Measurements from ENCODE around the gene BTBD8.

The BTBD8 gene

GRCh38 chr1:92094090-92094489 is 13.9 kb downstream of the BTBD8 start:
- Histone ChIP-seq H3K9me3 (ENCODE audit: control insufficient read depth, low read length) (no peaks in the 10 kb centered on the region), H3K9ac (ENCODE audit: low read length) (no peak overlapping the region), H3K4me3 (ENCODE audit: low read length) (no peak overlapping the region), H3K27me3 (replicated peaks; ENCODE audit: control insufficient read depth, insufficient read depth, low read length) (no peaks in the 10 kb centered on the region), H3K36me3 (ENCODE audit: control insufficient read depth, insufficient read depth, low read length, severe bottlenecking) (no peaks in the 10 kb centered on the region), H3K4me1 (ENCODE audit: control insufficient read depth, insufficient read depth, low read length) (peaks cover 3% of the 10 kb centered on the region)
- DNase-seq (ENCODE audit: low read depth): no peak

DNA sequence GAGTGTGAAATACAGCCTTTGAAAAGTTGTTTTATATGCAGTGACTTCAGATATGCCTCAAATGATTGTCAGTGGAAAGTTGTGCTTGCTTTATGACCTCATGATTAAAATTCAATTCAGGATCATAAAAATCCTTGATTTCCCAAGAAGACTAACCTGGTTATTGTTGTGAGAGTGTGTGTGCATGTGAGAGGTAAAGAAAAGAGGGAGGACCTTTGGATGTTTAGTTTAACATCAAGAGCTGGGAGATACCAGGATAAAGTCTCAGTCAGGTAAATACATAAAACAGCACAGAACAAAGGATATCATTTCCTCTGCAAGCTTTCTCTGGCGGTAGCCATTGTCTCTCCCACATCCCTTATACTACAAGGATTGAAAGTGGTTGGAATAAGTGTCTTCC is 14.4 kb downstream of the BTBD8 start:
- DNase-seq (ENCODE audit: low read depth): no peak
- Histone ChIP-seq H3K27me3 (replicated peaks; ENCODE audit: control insufficient read depth, insufficient read depth, low read length) (no peaks in the 10 kb centered on the region), H3K36me3 (ENCODE audit: control insufficient read depth, insufficient read depth, low read length, severe bottlenecking) (no peaks in the 10 kb centered on the region), H3K9ac (ENCODE audit: low read length) (no peak overlapping the region), H3K9me3 (ENCODE audit: control insufficient read depth, low read length) (no peaks in the 10 kb centered on the region), H3K4me1 (ENCODE audit: control insufficient read depth, insufficient read depth, low read length) (peaks cover 3% of the 10 kb centered on the region), H3K4me3 (ENCODE audit: low read length) (no peak overlapping the region)

GRCh38 chr1:92095874-92096273 is 15.7 kb downstream of the BTBD8 start:
- Histone ChIP-seq H3K27me3 (replicated peaks; ENCODE audit: control insufficient read depth, insufficient read depth, low read length) (no peaks in the 10 kb centered on the region), H3K9ac (ENCODE audit: low read length) (no peak overlapping the region), H3K4me1 (ENCODE audit: control insufficient read depth, insufficient read depth, low read length) (peaks cover 3% of the 10 kb centered on the region), H3K4me3 (ENCODE audit: low read length) (no peak overlapping the region), H3K36me3 (ENCODE audit: control insufficient read depth, insufficient read depth, low read length, severe bottlenecking) (no peaks in the 10 kb centered on the region), H3K9me3 (ENCODE audit: control insufficient read depth, low read length) (no peaks in the 10 kb centered on the region)
- no peak for DNase-seq (ENCODE audit: low read depth)

- Histone ChIP-seq H3K9me3 (ENCODE audit: control insufficient read depth, low read length) (no peaks in the 10 kb centered on the region), H3K9ac (ENCODE audit: low read length) (no peak overlapping the region), H3K27me3 (replicated peaks; ENCODE audit: control insufficient read depth, insufficient read depth, low read length) (no peaks in the 10 kb centered on the region), H3K4me3 (ENCODE audit: low read length) (no peak overlapping the region), H3K4me1 (ENCODE audit: control insufficient read depth, insufficient read depth, low read length) (peaks cover 3% of the 10 kb centered on the region), H3K36me3 (ENCODE audit: control insufficient read depth, insufficient read depth, low read length, severe bottlenecking) (no peaks in the 10 kb centered on the region)
- no peak for DNase-seq (ENCODE audit: low read depth)
Observed at GRCh38 chr1:92096317-92096716, 16.2 kb downstream of the BTBD8 start.

GRCh38 chr1:92105546-92106081 is 25.5 kb downstream of the BTBD8 start:
- no peak overlapping the region for H3K4me3 ChIP-seq (ENCODE audit: low read length)
- H3K9me3 ChIP-seq (ENCODE audit: control insufficient read depth, low read length): no peaks in the 10 kb centered on the region
- H3K9ac ChIP-seq (ENCODE audit: low read length): no peak overlapping the region
- H3K36me3 ChIP-seq (ENCODE audit: control insufficient read depth, insufficient read depth, low read length, severe bottlenecking): no peaks in the 10 kb centered on the region
- H3K4me1 ChIP-seq (ENCODE audit: control insufficient read depth, insufficient read depth, low read length): no peaks in the 10 kb centered on the region
- DNase-seq (ENCODE audit: low read depth): no peak
- H3K27me3 ChIP-seq (replicated peaks; ENCODE audit: control insufficient read depth, insufficient read depth, low read length): no peaks in the 10 kb centered on the region

DNA sequence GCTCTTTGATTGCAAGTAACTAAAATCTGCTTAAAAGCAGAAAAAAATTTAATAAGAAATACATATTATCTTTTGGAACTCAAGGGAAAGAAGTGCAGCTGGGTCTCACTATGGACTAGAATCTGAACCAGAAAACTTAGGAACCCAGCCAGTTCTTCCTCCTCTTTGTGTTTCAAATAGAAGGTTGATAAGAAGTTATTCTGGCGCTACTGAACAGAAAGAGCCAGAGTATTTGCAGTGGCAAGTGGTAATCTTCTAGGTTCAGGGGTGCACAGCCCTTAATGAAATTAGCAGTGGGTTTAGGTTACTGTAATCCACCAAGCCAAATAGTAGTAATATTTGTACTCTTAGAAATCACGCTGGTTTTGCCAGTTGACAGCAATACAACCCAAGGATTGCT is 28.5 kb downstream of the BTBD8 start:
- no peaks in the 10 kb centered on the region for H3K36me3 ChIP-seq (ENCODE audit: control insufficient read depth, insufficient read depth, low read length, severe bottlenecking)
- no peaks in the 10 kb centered on the region for H3K9me3 ChIP-seq (ENCODE audit: control insufficient read depth, low read length)
- DNase-seq (ENCODE audit: low read depth): no peak
- H3K4me1 ChIP-seq (ENCODE audit: control insufficient read depth, insufficient read depth, low read length): no peaks in the 10 kb centered on the region
- no peak overlapping the region for H3K4me3 ChIP-seq (ENCODE audit: low read length)
- H3K27me3 ChIP-seq (replicated peaks; ENCODE audit: control insufficient read depth, insufficient read depth, low read length): no peaks in the 10 kb centered on the region
- no peak overlapping the region for H3K9ac ChIP-seq (ENCODE audit: low read length)

DNA sequence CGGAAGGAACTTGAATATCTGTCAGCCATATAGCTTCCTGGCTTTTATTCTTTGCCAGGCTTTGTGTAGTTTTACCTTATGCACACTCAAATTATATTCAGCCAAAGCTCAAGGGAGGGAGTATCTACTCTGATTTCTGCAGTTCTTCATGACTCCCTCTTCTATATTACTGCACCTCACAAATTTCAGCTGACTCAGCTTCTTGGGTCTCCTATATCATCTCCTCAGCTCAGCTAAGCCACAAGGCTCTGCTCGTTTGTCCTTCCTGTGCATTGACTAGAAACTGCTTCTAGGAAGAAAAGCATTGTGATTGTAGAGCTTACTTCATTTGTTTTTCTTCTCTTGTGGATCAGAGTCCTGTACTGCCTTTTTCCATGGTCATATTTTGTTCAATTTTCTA is 37.4 kb downstream of the BTBD8 start:
- Histone ChIP-seq H3K27me3 (replicated peaks; ENCODE audit: control insufficient read depth, insufficient read depth, low read length) (no peaks in the 10 kb centered on the region), H3K9ac (ENCODE audit: low read length) (no peak overlapping the region), H3K9me3 (ENCODE audit: control insufficient read depth, low read length) (no peaks in the 10 kb centered on the region), H3K4me3 (ENCODE audit: low read length) (no peak overlapping the region), H3K36me3 (ENCODE audit: control insufficient read depth, insufficient read depth, low read length, severe bottlenecking) (peaks cover 3% of the 10 kb centered on the region), H3K4me1 (ENCODE audit: control insufficient read depth, insufficient read depth, low read length) (no peaks in the 10 kb centered on the region)
- no peak for DNase-seq (ENCODE audit: low read depth)

GRCh38 chr1:92118826-92119225 is 38.7 kb downstream of the BTBD8 start:
- Histone ChIP-seq H3K27me3 (replicated peaks; ENCODE audit: control insufficient read depth, insufficient read depth, low read length) (no peaks in the 10 kb centered on the region), H3K4me1 (ENCODE audit: control insufficient read depth, insufficient read depth, low read length) (no peaks in the 10 kb centered on the region), H3K9me3 (ENCODE audit: control insufficient read depth, low read length) (no peaks in the 10 kb centered on the region), H3K9ac (ENCODE audit: low read length) (no peak overlapping the region), H3K4me3 (ENCODE audit: low read length) (no peak overlapping the region), H3K36me3 (ENCODE audit: control insufficient read depth, insufficient read depth, low read length, severe bottlenecking) (peaks cover 3% of the 10 kb centered on the region)
- DNase-seq (ENCODE audit: low read depth): no peak

GRCh38 chr1:92123868-92124267 is 43.7 kb downstream of the BTBD8 start:
- DNase-seq (ENCODE audit: low read depth): no peak
- no peak overlapping the region for H3K9ac ChIP-seq (ENCODE audit: low read length)
- no peaks in the 10 kb centered on the region for H3K27me3 ChIP-seq (replicated peaks; ENCODE audit: control insufficient read depth, insufficient read depth, low read length)
- H3K4me3 ChIP-seq (ENCODE audit: low read length): no peak overlapping the region
- no peaks in the 10 kb centered on the region for H3K4me1 ChIP-seq (ENCODE audit: control insufficient read depth, insufficient read depth, low read length)
- H3K36me3 ChIP-seq (ENCODE audit: control insufficient read depth, insufficient read depth, low read length, severe bottlenecking): no peaks in the 10 kb centered on the region
- H3K9me3 ChIP-seq (ENCODE audit: control insufficient read depth, low read length): no peaks in the 10 kb centered on the region

- Histone ChIP-seq H3K9ac (ENCODE audit: low read length) (no peak overlapping the region), H3K4me1 (ENCODE audit: control insufficient read depth, insufficient read depth, low read length) (no peaks in the 10 kb centered on the region), H3K4me3 (ENCODE audit: low read length) (no peak overlapping the region), H3K27me3 (replicated peaks; ENCODE audit: control insufficient read depth, insufficient read depth, low read length) (no peaks in the 10 kb centered on the region), H3K9me3 (ENCODE audit: control insufficient read depth, low read length) (no peaks in the 10 kb centered on the region), H3K36me3 (ENCODE audit: control insufficient read depth, insufficient read depth, low read length, severe bottlenecking) (no peaks in the 10 kb centered on the region)
- DNase-seq (ENCODE audit: low read depth): no peak
Observed at GRCh38 chr1:92125204-92125603, 45.1 kb downstream of the BTBD8 start.

GRCh38 chr1:92126088-92126487 is 45.9 kb downstream of the BTBD8 start:
- no peaks in the 10 kb centered on the region for H3K9me3 ChIP-seq (ENCODE audit: control insufficient read depth, low read length)
- no peaks in the 10 kb centered on the region for H3K4me1 ChIP-seq (ENCODE audit: control insufficient read depth, insufficient read depth, low read length)
- H3K36me3 ChIP-seq (ENCODE audit: control insufficient read depth, insufficient read depth, low read length, severe bottlenecking): no peaks in the 10 kb centered on the region
- no peak for DNase-seq (ENCODE audit: low read depth)
- no peak overlapping the region for H3K9ac ChIP-seq (ENCODE audit: low read length)
- H3K4me3 ChIP-seq (ENCODE audit: low read length): no peak overlapping the region
- no peaks in the 10 kb centered on the region for H3K27me3 ChIP-seq (replicated peaks; ENCODE audit: control insufficient read depth, insufficient read depth, low read length)

DNA sequence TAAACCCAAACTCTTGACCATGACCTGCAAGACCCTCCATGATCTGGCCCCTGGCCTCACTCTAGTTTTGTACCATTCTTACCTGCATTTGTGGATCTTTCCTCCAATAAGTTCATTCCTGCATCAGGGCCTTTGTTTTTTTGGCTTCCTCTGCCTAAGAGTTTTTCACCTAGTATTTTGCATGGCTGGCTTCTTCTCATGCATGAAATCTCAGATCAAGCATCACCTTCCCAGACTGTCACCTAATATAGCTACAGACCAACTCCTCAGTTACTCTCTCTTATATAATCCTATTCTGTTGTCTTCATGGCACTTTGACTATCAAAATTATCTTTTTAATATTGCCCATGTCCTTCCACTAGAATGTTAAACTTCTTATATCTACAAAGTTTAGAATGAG is 54.2 kb downstream of the BTBD8 start:
- Histone ChIP-seq H3K9ac (ENCODE audit: low read length) (no peak overlapping the region), H3K36me3 (ENCODE audit: control insufficient read depth, insufficient read depth, low read length, severe bottlenecking) (no peaks in the 10 kb centered on the region), H3K4me1 (ENCODE audit: control insufficient read depth, insufficient read depth, low read length) (peaks cover 7% of the 10 kb centered on the region), H3K27me3 (replicated peaks; ENCODE audit: control insufficient read depth, insufficient read depth, low read length) (no peaks in the 10 kb centered on the region), H3K9me3 (ENCODE audit: control insufficient read depth, low read length) (no peaks in the 10 kb centered on the region), H3K4me3 (ENCODE audit: low read length) (no peak overlapping the region)
- DNase-seq (ENCODE audit: low read depth): no peak

Measured in adipocyte (in vitro differentiated cells).